ENCODE measurements around the gene FLCN.

The FLCN gene

DNA sequence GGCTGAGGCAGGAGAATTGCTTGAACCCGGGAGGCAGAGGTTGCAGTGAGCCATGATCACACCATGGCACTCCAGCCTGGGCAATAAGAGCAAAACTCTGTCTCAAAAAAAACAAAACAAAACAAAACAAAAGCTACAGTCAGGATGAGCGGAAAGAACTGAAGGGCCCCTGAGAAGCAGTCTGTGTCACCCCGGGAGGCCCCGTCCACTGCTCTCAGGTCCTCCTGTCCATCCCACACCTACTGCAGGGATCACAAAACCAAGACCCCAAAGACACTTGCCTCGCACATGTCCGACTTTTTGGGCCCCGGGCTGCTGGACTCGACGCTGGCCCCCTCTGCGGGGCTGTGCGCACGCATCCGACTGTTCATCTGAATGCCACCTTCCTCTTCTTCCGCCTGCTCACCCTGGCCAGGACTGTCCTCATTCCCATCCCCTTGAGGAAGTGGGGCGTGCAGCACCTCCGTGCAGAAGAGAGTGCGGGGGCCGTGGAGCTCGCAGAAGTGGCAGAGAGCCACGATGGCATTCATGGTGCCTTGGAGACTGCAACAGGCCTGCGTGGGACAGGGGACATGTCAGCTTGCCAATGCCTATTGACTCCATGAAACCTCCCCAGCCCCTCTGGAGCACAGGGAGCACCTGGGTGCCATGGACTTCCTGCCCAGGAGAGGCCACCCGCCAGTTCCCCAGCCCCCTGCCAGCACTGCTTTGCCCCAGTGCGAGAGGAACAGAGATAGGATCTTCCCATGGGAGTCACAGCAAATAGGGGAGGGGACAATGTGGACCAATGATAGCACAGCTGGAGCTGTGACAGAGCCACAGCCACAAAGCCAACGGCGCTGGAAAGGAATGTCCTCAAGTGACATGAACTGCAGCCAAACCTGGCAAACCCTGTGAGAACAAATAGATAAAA lies 9.1 kb downstream of the FLCN start:
- TF ChIP-seq TAF1 (IDR thresholded peaks at IDR 0.05; ENCODE audit: low read depth) (no peak), REST (IDR thresholded peaks at IDR 0.05; ENCODE audit: low read depth) (no peak), TEAD4 (IDR thresholded peaks at IDR 0.05) (no peak), MAX (IDR thresholded peaks at IDR 0.05) (no peak), ZBTB7A (IDR thresholded peaks at IDR 0.05; ENCODE audit: low read depth) (no peak), FOXM1 (IDR thresholded peaks at IDR 0.05; ENCODE audit: borderline replicate concordance, low read depth) (no peak), EP300 (IDR thresholded peaks at IDR 0.05; ENCODE audit: borderline replicate concordance) (no peak), YY1 (IDR thresholded peaks at IDR 0.05; ENCODE audit: low read depth) (no peak), TCF12 (IDR thresholded peaks at IDR 0.05; ENCODE audit: low read depth) (no peak), EGR1 (IDR thresholded peaks at IDR 0.05) (no peak), RAD21 (IDR thresholded peaks at IDR 0.05; ENCODE audit: low read depth) (no peak), USF1 (IDR thresholded peaks at IDR 0.05) (no peak), NFIC (IDR thresholded peaks at IDR 0.05) (no peak), CREB1 (IDR thresholded peaks at IDR 0.05; ENCODE audit: low read depth) (no peak), CEBPB (IDR thresholded peaks at IDR 0.05) (no peak)

GRCh38 chr17:17226451-17227265 lies 10.3 kb downstream of the FLCN start:
- TF ChIP-seq FOXM1 (IDR thresholded peaks at IDR 0.05; ENCODE audit: borderline replicate concordance, low read depth) (no peak), TCF12 (IDR thresholded peaks at IDR 0.05; ENCODE audit: low read depth) (no peak), REST (IDR thresholded peaks at IDR 0.05; ENCODE audit: low read depth) (no peak), TEAD4 (IDR thresholded peaks at IDR 0.05) (no peak), MAX (IDR thresholded peaks at IDR 0.05) (no peak), EGR1 (IDR thresholded peaks at IDR 0.05) (no peak), YY1 (IDR thresholded peaks at IDR 0.05; ENCODE audit: low read depth) (no peak), ZBTB7A (IDR thresholded peaks at IDR 0.05; ENCODE audit: low read depth) (no peak), USF1 (IDR thresholded peaks at IDR 0.05) (no peak), TAF1 (IDR thresholded peaks at IDR 0.05; ENCODE audit: low read depth) (no peak), EP300 (IDR thresholded peaks at IDR 0.05; ENCODE audit: borderline replicate concordance) (no peak), CREB1 (IDR thresholded peaks at IDR 0.05; ENCODE audit: low read depth) (no peak), RAD21 (IDR thresholded peaks at IDR 0.05; ENCODE audit: low read depth) (no peak), NFIC (IDR thresholded peaks at IDR 0.05) (no peak), CEBPB (IDR thresholded peaks at IDR 0.05) (no peak)

DNA sequence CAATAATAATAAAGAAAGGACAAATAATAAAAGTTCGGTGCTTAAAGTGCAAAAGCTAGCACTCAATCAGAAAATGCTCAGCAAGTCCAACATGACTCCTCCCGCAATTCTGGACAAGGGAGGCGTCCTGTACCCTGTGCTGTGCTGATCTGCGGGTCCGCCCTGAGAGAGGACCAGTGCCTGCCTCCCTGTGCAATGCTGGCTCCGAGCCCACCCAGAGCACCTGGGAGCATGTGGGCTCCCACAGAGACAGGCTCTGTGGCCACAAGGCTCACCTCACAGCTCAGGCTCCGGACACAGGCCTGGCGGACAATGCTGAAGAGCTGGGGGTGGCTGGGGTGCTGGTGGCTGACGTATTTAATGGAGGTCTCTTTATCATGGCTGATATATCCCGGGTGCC lies 11.1 kb downstream of the FLCN start:
- no peak for TF ChIP-seq REST (IDR thresholded peaks at IDR 0.05; ENCODE audit: low read depth)
- TF ChIP-seq TEAD4 (IDR thresholded peaks at IDR 0.05): no peak
- TF ChIP-seq NFIC (IDR thresholded peaks at IDR 0.05): no peak
- no peak for TF ChIP-seq YY1 (IDR thresholded peaks at IDR 0.05; ENCODE audit: low read depth)
- no peak for TF ChIP-seq USF1 (IDR thresholded peaks at IDR 0.05)
- TF ChIP-seq MAX (IDR thresholded peaks at IDR 0.05): no peak
- TF ChIP-seq ZBTB7A (IDR thresholded peaks at IDR 0.05; ENCODE audit: low read depth): no peak
- no peak for TF ChIP-seq EGR1 (IDR thresholded peaks at IDR 0.05)
- TF ChIP-seq TAF1 (IDR thresholded peaks at IDR 0.05; ENCODE audit: low read depth): no peak
- no peak for TF ChIP-seq TCF12 (IDR thresholded peaks at IDR 0.05; ENCODE audit: low read depth)
- TF ChIP-seq RAD21 (IDR thresholded peaks at IDR 0.05; ENCODE audit: low read depth): no peak
- no peak for TF ChIP-seq CEBPB (IDR thresholded peaks at IDR 0.05)
- TF ChIP-seq EP300 (IDR thresholded peaks at IDR 0.05; ENCODE audit: borderline replicate concordance): no peak
- TF ChIP-seq CREB1 (IDR thresholded peaks at IDR 0.05; ENCODE audit: low read depth): no peak
- TF ChIP-seq FOXM1 (IDR thresholded peaks at IDR 0.05; ENCODE audit: borderline replicate concordance, low read depth): no peak
